ENCODE measurements around the gene SLC22A23. TPM values are rescaled to one million over a fixed set of nuclear protein-coding genes. Genes with fewer than 3 reads are reported as not detected.

SLC22A23 gene
- total RNA-seq, 1 experiment from 2014 or later: 6.8 TPM

GRCh38 chr6:3473773-3474172, 16.9 kb upstream of the SLC22A23 start:
- Histone ChIP-seq H3K9ac (ENCODE audit: extremely low read depth, insufficient read length, low read length) (no peak overlapping the region), H3K27ac (ENCODE audit: insufficient read length, low read depth, low read length) (no peak overlapping the region), H3T11ph (ENCODE audit: low read length) (no peak overlapping the region), H2BK5ac (ENCODE audit: insufficient read length, low read length) (no peak overlapping the region), H4K20me1 (ENCODE audit: control insufficient read depth, insufficient read depth, insufficient read length) (no peaks in the 10 kb centered on the region), H3K79me2 (ENCODE audit: insufficient read depth, low read length) (no peaks in the 10 kb centered on the region), H2BK15ac (ENCODE audit: low read depth, low read length) (no peak overlapping the region), H3K18ac (ENCODE audit: insufficient read length, low read depth, low read length) (no peak overlapping the region), H3K56ac (ENCODE audit: insufficient read length, low read depth, low read length) (no peak overlapping the region), H3K4ac (ENCODE audit: low read depth, low read length) (no peak overlapping the region), H4K91ac (ENCODE audit: insufficient read length, low read depth, low read length) (no peak overlapping the region), H3K4me1 (ENCODE audit: insufficient read depth, low read length) (no peaks in the 10 kb centered on the region), H4K5ac (ENCODE audit: insufficient read length, low read depth, low read length) (no peak overlapping the region), H4K8ac (replicated peaks; ENCODE audit: insufficient read length, low read depth, low read length) (no peak overlapping the region), H2AK5ac (ENCODE audit: insufficient read length, low read length) (no peak overlapping the region), H3K79me1 (ENCODE audit: insufficient read depth, low read depth, low read length, poor library complexity, severe bottlenecking) (no peaks in the 10 kb centered on the region), H3K27me3 (ENCODE audit: insufficient read depth, low read length) (no peaks in the 10 kb centered on the region), H2BK12ac (ENCODE audit: insufficient read length, low read depth, low read length) (no peak overlapping the region), H2BK120ac (ENCODE audit: low read depth, low read length, poor library complexity, severe bottlenecking) (no peak overlapping the region), H3K4me2 (ENCODE audit: insufficient read depth, insufficient read length, low read length) (no peak overlapping the region), H3K9me3 (ENCODE audit: control insufficient read depth, low read depth, low read length) (no peaks in the 10 kb centered on the region), H3K23me2 (ENCODE audit: insufficient read length, low read depth, low read length, poor library complexity, severe bottlenecking) (peaks cover 2% of the 10 kb centered on the region), H2BK20ac (ENCODE audit: low read depth, low read length, poor library complexity, severe bottlenecking) (no peak overlapping the region), H3K23ac (ENCODE audit: insufficient read length, low read depth, low read length) (no peak overlapping the region), H2AFZ (ENCODE audit: low read length) (no peak overlapping the region), H3K14ac (ENCODE audit: insufficient read depth, low read length) (no peak overlapping the region; the same call in 1 of the 2 replicates)
- Mint-ChIP-seq H3K9me3 (no peaks in the 10 kb centered on the region), H3K4me3 (no peak overlapping the region), H3K4me1 (peaks cover 15 to 16% of the 10 kb centered on the region in 2 experiments), H3K36me3 (ENCODE audit: insufficient read depth in 1 of 3, low read depth in 3 of 3) (no peaks in the 10 kb centered on the region), H3K27me3 (ENCODE audit: low read depth) (peaks cover 3% of the 10 kb centered on the region), H3K27ac (no peak overlapping the region)
- WGBS (ENCODE audit: extremely low coverage, insufficient read length, low lambda C conversion rate): no CpG with 5 or more reads among the region's 5 CpGs
- no peak for TF ChIP-seq CTCF (conservative IDR thresholded peaks at IDR 0.05)
- no peak for DNase-seq
